Gastrocnemius medialis (tissue), 4 donors: ENCODE results near the gene PTCD1.

Experiments
- CTCF ChIP-seq, 5 experiments: fragments of 450-650 bp in 3 of 5; fragments of 200-600 bp in 2 of 5; sonication (generic) in 2 of 5; IDR thresholded peaks in 4 of 5; conservative IDR thresholded peaks in 1 of 5; 1 replicate in 4 of 5; 2 replicates in 1 of 5; pipeline ENCODE4 v1.5.1; 2016 to 2019; ENCODE audit warnings: antibody characterized with exemption in 5 of 5, mild to moderate bottlenecking in 3 of 5, moderate library complexity in 3 of 5
- POLR2A ChIP-seq, 2 donors: fragments of 450-650 bp; IDR thresholded peaks; one replicate each; pipeline ENCODE4 v1.6.1; 2017; ENCODE audit warnings: antibody characterized with exemption in 2 of 2, mild to moderate bottlenecking in 2 of 2, moderate library complexity in 2 of 2

GRCh38 chr7:99469381-99470065 lies 30.9 kb upstream of the PTCD1 start:
- TF ChIP-seq POLR2A (IDR thresholded peaks at IDR 0.05), result no peak
- TF ChIP-seq CTCF (IDR thresholded peaks at IDR 0.05 in 4 of 5, conservative IDR thresholded peaks at IDR 0.05 in 1 of 5), result no peak
